ENCODE data around the gene NAXE.

DNA sequence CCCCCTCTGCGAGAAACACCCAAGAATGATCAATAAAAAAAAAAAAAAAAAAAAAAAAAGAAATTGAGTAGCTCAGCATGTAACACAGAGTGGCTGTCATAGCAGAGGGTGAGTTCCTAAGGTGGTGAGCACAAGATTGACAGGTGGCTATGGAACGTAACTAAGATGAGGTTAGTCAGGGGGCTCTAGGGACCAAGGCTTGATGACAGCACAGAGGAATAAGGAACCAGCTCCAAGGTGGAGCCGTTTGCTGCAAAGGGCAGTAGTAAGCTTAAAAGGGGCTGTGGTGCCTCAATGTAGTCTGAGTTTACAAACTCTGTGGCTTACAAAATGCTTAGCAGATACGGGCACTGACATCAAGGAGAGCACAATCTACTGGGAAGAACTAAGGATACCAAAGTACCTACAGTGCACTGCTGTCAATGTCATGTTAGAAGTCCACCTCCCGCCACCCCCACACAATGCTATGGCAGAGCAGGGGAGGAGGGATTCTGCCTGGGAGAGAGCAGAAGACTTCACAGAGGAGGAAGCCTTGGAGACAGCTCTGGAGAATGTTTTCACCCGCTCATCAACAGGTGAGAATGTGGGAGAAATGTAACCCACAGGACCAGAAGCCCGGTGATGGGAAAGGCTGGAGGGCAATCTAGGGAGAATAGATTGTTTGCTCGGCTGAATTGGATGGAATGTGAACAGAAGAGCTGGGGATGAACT lies 32.3 kb upstream of the NAXE start:
- TF ChIP-seq, protein P1, sequence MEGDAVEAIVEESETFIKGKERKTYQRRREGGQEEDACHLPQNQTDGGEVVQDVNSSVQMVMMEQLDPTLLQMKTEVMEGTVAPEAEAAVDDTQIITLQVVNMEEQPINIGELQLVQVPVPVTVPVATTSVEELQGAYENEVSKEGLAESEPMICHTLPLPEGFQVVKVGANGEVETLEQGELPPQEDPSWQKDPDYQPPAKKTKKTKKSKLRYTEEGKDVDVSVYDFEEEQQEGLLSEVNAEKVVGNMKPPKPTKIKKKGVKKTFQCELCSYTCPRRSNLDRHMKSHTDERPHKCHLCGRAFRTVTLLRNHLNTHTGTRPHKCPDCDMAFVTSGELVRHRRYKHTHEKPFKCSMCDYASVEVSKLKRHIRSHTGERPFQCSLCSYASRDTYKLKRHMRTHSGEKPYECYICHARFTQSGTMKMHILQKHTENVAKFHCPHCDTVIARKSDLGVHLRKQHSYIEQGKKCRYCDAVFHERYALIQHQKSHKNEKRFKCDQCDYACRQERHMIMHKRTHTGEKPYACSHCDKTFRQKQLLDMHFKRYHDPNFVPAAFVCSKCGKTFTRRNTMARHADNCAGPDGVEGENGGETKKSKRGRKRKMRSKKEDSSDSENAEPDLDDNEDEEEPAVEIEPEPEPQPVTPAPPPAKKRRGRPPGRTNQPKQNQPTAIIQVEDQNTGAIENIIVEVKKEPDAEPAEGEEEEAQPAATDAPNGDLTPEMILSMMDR (conservative IDR thresholded peaks at IDR 0.05) = no peak
- TF ChIP-seq ZFX (IDR thresholded peaks at IDR 0.05) = no peak
